Measurements from ENCODE around the gene KITLG. TPM values are rescaled to one million over a fixed set of nuclear protein-coding genes. Genes with fewer than 3 reads are reported as not detected.

The KITLG gene
- total RNA-seq, result 5.2 and 6.5 TPM in 2 replicates

GRCh38 chr12:88580051-88580871, at the start of gene KITLG:
KITLG (minus strand) TSS chr12:88580471; CDS start chr12:88580278, 193 bp downstream.

